MV-4-11 (cell line): ENCODE measurements around the gene TMEM145.

Experiments used
- DNase-seq: peaks from one replicate; lab custom pipeline; 2025; lab: John Stamatoyannopoulos, UW

Gene TMEM145

DNA sequence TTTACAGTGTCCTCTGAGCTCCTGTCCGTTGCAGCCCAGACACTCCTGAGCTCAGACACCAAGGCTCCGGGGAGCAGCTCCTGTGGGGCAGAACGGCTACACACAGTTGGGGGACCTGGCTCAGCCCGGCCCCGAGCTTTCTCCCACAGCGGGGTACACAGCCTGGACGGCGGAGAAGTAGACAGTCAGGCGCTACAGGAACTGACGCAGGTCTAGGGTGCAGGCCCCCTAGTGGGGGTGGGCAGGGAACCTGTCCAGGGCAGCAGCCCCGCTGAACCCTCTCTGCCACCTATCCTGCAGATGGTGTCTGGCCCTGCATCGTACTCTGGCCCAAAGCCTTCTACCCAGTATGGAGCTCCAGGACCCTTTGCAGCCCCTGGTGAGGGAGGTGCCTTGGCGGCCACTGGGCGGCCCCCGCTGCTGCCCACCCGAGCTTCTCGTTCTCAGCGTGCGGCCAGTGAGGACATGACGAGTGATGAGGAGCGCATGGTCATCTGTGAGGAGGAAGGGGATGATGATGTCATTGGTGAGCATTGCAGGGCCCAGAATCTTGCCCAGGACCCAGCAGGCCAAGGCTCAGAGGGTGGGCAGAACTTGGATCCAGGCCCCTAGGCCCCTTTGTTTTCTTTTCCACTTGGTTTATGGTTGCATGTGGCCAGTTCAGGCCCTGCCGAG, 24.1 kb upstream of the TMEM145 start:
- DNase-seq = no peak

DNA sequence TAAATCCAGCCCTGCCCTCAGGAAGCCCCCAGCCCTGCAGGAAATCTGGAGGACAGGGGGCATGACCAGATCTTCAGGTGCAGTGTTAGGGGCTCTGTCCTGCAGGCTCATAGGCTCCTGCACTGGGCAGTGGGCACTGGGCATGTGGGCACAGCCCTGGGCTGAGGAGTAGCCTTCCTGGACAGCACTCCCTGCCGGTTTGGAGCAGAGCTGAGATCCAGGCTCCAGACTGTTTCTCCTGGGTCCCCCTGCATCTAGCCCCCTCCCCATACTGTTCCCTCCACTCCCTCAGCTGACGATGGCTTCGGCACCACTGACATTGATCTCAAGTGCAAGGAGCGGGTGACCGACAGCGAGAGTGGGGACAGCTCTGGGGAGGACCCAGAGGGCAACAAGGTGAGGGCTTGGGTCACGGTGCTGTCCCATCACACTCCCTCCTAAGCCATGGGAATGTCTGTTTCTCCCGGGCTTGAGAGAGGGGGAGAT, 23.5 kb upstream of the TMEM145 start:
- no peak for DNase-seq

GRCh38 chr19:42290136-42290522, 23.0 kb upstream of the TMEM145 start:
- no peak for DNase-seq

DNA sequence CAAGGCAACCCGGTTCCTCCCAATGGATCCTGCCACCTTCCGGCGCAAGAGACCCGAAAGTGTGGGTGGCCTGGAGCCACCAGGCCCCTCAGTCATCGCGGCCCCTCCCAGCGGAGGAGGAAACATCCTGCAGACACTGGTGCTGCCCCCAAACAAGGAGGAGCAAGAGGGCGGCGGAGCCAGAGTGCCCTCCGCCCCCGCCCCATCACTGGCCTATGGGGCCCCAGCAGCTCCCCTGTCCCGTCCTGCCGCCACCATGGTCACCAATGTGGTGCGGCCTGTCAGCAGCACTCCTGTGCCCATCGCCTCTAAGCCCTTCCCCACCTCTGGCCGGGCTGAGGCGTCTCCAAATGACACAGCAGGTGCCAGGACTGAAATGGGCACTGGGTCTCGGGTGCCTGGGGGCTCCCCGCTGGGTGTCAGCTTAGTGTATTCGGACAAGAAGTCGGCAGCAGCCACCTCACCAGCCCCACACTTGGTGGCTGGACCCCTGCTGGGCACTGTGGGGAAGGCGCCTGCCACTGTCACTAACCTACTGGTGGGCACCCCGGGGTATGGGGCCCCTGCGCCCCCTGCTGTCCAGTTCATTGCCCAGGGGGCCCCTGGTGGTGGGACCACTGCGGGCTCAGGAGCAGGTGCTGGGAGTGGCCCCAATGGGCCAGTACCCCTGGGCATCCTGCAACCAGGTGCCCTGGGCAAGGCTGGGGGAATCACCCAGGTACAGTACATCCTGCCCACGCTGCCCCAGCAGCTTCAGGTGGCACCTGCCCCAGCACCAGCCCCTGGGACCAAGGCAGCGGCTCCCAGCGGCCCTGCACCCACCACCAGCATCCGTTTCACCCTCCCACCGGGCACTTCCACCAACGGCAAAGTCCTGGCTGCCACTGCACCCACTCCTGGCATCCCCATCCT, 22.3 kb upstream of the TMEM145 start:
- DNase-seq = peak; percentile 33

- no peak for DNase-seq
These were observed 21.7 kb upstream of the TMEM145 start for GRCh38 chr19:42291435-42291810.

DNA sequence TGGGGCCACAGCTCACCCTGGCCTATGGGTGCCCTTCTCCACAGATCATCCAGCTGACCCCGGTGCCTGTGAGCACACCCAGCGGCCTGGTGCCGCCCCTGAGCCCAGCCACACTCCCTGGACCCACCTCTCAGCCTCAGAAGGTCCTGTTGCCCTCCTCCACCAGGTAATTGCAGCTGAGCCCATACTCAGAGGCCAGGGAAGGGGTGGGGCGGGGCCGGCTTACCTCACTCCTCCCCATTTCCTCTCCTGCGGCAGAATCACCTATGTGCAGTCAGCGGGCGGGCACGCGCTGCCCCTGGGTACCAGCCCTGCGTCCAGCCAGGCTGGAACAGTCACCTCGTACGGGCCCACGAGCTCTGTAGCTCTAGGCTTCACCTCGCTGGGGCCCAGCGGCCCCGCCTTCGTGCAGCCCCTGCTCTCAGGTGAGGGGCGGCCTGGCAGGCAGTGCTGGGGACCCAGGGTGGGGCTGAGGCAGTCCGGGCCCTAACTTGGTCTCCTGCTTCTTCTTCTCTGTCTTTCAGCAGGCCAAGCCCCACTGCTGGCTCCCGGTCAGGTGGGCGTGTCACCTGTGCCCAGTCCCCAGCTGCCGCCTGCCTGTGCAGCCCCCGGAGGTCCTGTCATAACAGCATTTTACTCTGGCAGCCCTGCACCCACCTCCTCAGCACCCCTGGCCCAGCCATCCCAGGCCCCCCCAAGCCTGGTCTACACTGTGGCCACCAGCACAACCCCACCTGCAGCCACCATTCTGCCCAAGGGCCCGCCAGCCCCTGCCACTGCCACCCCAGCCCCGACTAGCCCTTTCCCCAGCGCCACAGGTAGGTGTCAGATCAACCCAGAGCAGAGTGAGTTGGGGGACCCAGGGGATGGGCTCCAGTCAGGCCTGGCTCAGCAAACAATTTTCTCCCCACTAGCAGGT, 20.8 kb upstream of the TMEM145 start:
- DNase-seq = no peak

- no peak for DNase-seq
These were observed 20.1 kb upstream of the TMEM145 start for GRCh38 chr19:42292963-42293362.

- no peak for DNase-seq
These were observed 19.6 kb upstream of the TMEM145 start for GRCh38 chr19:42293540-42293939.

- no peak for DNase-seq
These were observed 19.2 kb upstream of the TMEM145 start for GRCh38 chr19:42293948-42294347.

GRCh38 chr19:42294471-42295137, 18.5 kb upstream of the TMEM145 start:
- DNase-seq = no peak

DNA sequence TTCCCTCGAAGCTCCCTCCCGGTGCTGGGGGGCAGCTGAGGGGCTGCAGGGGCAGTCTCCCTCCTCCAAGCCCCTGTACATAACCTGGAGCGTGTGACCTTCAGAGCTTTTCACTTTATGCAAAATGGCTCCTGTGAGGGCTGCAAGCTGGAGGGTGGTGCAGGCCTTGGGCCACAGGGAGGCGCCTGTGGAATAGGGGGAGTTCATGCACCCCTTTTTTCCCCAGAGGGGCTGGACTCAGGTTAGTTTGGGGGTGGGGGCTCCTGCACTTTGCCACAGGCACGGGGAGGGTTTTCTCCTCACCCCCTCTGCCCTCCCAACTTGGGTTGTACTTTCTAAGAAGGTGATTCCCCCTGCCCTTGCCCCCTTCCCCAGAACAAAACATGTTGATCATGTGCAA, 17.8 kb upstream of the TMEM145 start:
- no peak for DNase-seq

DNA sequence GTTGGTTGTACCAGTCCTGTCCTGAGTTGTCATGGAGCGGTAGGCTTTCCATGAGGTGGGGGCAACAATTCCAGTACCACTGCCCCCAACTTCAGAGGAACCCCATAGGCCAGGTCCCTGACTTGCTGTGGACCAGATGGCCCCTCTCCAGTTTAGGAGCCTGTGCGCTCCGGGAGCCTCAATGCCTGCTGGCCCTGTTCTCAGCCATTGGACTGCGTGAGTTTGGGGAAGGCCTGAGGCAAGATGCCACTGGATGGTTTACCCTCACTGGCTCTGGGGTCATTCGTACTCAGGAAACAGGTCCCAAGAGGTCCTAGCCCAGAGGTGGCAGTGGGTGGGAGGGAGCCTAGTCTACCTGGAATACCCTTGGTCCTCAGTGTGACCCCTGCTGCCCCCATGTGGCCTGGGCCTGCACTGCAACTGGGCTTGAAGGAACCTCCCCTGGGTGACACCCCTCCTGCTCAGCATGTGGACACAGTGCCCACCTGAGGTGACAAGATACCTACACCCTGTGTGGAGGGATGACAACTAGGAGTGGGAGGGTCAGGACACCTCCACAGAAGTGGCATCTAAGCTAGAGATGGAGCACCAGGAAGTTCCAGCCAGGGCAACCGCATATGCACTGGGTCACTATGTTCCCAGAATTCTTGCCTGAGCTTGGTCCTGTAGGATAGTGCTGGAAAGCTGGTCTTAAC, 17.1 kb upstream of the TMEM145 start:
- peak; percentile 57 for DNase-seq

DNA sequence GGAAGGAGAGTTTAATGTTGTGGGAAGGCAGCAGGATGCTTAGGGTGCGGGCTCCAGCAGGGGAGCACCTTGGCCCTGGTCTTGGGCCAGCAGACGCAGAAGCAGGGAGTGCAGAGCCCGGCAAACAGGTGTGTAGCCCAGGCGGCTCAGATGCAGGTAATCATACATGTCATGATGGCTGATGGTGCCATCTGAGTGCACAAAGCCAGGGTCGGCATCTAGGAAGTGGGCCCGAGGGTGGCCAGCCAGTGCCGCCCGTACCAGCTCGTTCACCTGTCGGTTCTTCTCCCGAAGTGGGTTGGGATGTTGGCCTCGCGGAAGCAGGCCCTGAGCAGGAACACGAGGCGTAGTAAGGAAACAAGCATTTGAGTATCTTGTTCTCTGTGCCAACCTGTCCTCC, 16.1 kb upstream of the TMEM145 start:
- DNase-seq = no peak

GRCh38 chr19:42301646-42302203, 11.4 kb upstream of the TMEM145 start, which contains the start of gene PRR19:
TSS of gene PRR19 (plus strand) at chr19:42302132. CDS start at chr19:42309585, 7,453 bp downstream.
- no peak for DNase-seq

DNA sequence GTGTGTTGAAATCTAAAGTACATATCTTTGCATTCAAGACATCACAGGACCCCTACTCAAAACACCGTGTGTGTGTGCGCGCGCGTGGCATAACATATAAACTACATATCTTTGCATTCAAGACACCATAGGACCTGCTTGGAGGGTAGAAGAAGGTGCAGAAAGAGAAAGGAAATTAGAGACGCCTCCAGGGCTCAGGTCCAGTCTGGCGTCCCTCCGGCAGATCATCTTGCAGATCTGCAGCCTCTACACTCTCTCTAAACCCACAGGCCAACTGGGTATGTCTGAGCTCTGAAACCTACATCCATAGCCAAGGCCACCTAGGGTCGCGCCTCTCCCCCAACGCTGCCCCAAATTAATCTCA, 10.0 kb upstream of the TMEM145 start:
- no peak for DNase-seq

GRCh38 chr19:42303876-42304275, 9.2 kb upstream of the TMEM145 start:
- no peak for DNase-seq

DNA sequence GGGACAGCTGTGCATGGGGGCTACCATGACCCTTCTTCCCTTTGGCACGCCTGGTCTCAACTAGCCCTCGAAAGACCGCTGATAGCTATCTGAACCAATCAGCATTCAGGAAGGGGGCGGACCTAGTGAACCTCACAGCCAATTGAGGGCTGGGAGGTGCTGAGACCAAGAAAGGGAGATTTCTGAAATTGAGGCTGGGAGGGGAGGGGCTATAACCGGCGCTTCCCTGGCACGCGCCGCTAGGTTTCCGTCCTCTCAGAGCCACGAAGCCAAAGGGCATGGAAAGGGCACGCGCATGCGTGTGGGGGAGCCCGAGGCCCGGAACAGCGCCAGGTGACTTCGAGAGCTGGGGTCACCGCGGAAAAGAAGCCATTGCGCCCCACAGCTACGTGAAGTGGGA, 6.5 kb upstream of the TMEM145 start:
- no peak for DNase-seq

DNA sequence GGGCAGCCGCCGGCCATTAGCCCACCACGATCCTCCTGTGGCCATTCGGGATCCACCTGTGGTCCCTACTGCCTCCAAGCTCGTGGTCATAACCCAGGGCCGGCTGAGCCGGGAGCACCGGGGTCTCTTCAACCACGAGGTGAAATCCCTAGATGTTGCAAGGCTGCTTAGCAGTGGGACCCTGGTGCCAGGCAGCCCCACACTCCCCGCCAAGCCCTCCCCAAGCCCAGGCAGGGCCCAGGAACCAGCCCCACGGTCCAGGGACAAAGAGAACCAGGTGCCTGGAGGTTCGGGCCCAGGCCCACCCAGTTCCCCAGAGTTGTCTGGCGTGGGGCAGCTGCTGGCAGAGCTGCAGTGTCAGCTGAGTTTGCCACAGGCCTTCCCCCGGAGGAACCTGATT, 3.4 kb upstream of the TMEM145 start:
- no peak for DNase-seq

DNA sequence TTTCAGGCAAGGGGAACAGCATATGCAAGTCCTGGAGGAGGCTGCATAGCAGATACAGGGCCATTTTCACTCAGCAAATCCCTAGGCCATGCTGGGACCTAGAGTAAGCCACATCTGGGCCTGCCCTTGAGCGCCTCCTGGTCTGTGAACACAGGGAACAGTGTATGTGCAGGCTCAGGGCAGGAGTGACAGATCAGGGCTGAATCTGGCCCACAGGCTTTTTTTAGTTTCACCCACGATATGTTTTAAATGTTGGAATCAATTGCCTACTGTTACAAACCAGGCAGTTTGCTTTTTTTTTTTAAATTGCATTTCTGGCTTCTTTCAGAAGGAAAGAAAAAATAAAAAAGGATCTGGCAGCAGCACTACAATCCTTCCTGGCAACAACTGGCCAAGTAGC, 1.5 kb upstream of the TMEM145 start:
- peak; percentile 35 for DNase-seq

DNA sequence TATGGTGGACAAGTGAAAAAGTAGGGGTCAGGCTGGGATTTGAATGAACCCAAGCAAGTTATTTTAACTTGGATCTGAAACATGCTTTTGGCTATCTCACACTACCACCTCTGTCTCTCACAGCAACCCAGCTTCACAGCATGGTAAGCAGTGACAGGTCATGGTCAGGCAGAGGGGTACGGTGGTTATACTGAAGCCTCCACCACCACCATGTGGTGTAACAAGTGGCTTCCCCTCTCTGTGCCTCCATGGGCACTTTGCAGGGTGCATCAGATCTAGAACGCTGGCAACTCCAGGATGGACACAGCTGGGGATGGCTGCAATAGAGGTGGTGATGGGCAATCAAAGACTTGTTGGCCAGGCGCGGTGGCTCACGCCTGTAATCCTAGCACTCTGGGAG, 739 bp upstream of the TMEM145 start:
- no peak for DNase-seq
